CD4-positive, alpha-beta T cell treated with Interleukin-15 for 4 hours (primary cell): ENCODE data around the gene SPATA3.

Experiments used
- DNase-seq: peaks from one replicate; pipeline ENCODE4 v3.0.0-alpha.2; 2020; ENCODE audit warnings: low spot score

Gene SPATA3

GRCh38 chr2:230968921-230969658 lies 26.8 kb upstream of the SPATA3 start:
- no peak for DNase-seq

DNA sequence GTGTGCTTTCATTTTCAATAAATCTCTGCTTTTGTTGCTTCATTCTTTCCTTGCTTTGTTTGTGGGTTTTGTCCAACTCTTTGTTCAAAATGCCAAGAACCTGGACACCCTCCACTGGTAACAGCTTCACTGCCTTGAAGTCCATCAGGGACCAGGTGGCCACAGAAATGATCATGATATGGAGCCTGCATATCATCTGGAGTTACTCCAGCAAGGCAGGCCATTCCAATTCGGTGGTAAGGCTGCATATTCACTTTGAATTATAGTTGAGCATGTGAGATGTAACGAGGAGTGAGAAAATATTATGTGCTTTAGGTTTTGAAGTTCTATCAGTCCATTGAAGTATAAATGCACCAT lies 26.3 kb upstream of the SPATA3 start:
- no peak for DNase-seq

DNA sequence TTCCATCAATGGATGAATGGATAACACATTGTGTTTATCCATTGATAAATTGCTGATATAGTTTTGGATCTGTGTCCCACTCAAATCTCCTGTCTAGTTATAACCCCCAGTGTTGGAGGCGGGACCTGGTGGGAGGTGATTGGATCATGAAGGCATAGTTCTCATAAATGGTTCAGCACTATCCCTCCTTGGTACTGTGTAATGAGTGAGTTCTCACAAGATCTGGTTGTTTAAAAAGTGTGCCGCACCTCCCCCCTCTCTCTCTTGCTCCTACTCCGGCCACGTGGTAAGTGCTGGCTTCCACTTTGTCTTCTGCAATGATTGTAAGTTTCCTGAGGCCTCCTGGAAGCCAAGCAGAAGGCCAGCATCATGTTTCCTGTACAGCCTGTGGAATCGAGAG lies 23.9 kb upstream of the SPATA3 start:
- no peak for DNase-seq

- peak; percentile 85 for DNase-seq
Observed at GRCh38 chr2:230974096-230974913, 21.6 kb upstream of the SPATA3 start.

- no peak for DNase-seq
Observed at GRCh38 chr2:230975927-230976326, 20.0 kb upstream of the SPATA3 start.

- no peak for DNase-seq
Observed at GRCh38 chr2:230976671-230977171, 19.2 kb upstream of the SPATA3 start.

DNA sequence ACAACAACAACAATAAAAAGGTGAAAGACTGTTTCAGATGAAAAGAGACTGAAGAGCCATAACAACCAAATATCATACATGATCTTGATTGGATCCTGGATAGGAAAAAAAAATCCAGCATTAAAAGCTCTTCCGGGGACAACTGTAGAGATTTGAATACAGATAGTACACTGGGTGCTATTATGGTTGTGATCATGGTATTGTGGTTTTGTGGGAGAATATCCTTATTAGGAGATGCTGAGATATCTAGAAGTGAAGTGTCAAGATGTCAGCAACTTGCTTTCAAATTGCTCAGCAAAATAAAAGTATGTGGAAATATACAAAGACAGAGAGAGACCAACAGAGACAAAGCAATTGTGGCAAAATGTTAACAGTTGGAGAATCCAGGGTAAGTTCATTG lies 15.5 kb upstream of the SPATA3 start:
- DNase-seq, result no peak

DNA sequence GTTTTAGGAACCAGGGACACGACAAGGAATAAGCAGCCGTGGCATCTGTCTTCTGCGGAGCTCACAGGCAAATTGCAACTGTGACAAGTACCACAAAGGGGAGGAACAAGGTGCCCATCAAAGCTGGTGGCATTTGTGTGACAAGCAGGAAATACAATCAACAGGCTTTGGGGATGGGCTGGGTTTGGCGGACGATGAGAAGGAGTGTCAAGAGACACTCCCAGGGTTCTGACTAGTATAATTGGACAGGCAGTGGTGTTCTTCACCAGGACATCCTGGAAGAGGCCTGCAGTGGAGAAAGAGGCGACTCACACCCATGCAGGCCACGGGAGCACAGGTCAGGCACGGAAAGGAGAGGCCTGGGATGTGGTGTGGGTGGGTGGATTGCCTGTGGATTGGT lies 14.2 kb upstream of the SPATA3 start:
- DNase-seq, result peak; percentile 33

DNA sequence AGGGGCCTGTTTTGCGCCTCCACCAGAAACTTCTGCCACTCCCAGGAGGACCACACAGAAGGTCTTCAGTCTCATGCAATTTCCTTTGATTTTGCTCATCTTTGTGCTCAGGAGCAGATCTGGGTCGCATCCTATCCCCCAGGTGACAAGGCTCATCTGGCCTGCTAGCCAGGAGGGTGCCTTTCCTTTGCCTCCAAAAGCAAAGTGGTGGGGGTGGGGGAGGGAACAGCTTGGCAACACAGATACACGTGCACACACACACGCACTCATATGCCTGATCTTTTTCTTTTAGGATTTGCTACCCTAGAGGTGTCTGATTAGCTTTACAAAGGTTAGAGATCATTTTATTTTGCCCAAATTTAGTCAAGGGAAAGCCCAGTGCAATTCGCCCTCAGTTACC lies 13.8 kb upstream of the SPATA3 start:
- DNase-seq, result no peak

GRCh38 chr2:230982528-230982927 lies 13.4 kb upstream of the SPATA3 start:
- DNase-seq, result no peak

DNA sequence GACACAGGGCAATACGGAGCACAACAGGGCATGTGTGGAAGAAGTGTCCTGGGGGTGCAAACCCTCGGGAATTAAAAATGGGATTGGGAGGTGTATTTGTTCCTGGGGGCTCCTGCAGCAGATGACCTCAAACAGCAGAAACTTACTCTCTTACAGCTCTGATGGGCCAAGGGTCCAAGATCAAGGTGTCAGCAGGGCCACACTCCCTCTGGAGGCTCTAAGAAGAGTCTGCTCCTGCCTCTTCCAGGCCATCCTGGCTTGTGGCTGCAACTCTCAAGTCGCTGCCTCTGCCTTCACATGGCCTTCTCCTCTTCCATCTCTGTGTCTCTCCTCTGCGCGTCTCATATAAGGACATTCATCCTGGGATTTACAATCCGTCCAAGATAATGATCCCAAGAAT lies 12.4 kb upstream of the SPATA3 start:
- no peak for DNase-seq

GRCh38 chr2:230984393-230985220 lies 11.3 kb upstream of the SPATA3 start:
- DNase-seq, result no peak

DNA sequence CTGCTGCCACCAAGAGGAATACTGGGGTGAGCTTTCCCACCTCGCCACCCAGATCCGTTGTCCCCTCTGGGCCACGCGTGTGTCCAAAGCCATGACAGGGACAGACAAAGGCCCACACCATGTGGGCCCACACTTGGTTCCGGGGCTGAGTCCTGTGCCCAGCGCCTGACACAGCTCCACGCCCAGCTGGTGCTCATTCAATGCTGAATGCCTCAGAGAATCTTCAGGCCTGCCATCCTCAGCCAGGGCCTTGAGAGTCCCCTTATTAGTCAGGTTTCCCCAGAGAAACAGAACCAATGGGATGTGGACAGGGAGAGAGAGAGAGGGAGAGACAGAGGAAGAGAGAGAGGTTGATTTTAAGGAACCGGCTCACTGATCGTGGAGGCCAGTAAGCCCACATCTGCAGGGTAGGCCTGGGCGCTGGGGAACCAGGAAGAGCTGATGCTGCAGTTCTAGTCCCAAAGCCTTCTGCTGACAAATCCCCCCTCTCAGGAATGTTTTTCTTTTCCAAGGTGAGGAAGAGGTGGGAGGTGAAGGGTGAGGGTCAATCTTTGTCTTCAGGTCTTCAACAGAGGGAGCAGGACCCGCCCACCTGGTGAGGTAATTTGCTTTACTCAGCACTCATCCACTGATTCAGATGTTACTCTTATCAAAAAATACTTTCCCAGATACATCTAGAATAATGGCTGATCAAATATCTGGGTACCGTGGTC lies 10.2 kb upstream of the SPATA3 start:
- no peak for DNase-seq

- DNase-seq, result no peak
Observed at GRCh38 chr2:230986520-230987136, 9.3 kb upstream of the SPATA3 start.

DNA sequence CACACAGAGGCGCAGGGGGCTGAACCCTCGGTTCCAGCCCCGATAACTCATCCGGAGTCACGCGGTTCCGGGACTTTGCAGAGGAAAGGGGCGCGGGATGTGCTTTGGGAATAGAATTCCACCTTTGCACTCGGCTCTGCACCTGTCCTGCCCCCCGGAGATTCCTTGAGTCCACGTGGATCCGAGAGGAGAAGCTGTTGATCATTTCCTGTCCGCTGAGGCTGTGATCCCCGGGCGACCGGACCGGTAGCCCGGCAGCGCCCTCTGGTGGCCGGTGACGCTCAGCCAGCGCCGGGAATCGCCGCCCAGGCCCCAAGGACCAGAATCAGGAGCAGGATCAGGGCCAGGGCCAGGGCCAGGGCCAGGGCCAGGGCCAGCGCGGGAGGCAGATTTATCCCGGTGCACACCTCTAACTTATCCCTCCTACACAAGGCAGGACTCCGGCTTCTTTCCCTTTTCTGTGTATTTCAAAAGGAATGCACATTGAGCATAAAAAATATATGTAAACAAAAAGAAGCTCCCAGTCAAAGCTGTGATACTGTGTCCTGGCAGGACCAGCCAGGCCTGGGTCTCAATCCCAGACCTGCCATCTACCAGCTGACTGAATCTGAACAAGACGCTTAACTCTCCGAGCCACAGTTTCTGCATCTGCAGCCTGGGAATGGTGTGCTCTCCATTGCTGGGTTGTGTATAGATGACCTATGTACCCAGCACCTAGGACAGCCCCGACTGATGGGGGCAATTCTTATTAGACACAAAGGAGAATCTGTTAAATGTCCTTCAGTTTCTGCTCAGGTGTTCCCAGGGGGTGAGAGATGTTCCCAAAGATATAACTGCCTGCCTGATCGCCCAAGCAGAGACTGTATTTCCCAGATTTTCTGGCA lies 8.5 kb upstream of the SPATA3 start:
- peak; percentile 69 for DNase-seq

GRCh38 chr2:230989731-230990130 lies 6.2 kb upstream of the SPATA3 start:
- no peak for DNase-seq

DNA sequence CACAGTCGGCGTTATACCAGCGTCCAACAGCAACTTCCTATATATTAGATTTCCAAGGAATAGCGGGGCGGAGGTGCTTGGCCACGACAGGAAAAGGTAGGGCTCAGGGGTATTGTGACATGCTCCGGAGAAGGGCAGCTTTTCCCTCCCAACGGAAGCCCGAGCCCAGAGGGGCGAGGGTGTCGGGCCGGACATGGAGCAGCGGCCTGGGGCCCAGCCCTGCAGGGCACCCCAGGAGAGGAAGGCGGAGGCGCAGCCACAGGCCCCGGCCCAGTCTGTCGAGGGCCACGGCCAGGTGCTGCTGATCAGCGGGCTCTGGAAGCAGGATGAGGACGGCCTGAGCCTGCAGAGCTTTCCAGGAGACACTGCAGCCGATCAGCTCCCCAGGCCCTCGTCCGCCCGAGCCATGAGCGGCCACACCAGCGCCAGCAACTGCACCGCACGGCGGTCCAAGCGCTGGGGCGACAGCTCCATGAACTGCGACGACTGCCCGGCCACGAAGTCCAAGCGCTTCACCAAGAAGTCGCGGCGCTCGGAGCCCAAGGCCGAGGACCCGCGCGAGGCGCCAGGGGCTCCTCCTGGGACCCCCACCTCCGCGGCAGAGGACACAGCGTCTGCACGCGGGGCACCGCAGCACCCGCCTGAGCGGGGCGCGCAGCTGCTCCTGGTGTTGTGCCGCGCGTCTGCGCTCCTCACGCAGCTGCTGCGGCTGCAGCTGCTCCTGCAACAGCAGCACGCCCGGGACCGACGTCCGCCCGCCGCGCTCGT lies 5.6 kb upstream of the SPATA3 start:
- DNase-seq, result no peak

DNA sequence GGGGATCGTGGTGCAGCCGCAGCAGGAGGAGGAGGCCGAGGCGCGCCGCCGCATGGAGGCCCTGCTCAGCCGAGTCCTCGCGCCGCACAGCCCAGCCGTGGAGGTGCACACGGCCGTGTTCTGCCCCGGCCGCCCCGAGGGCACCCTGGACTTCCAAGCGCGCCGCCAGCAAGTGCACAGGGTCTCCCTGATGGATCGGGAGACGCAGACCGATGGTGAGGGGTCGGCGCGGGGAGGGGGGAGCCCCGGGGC lies 5.1 kb upstream of the SPATA3 start:
- DNase-seq, result no peak

- no peak for DNase-seq
Observed at GRCh38 chr2:230991598-230991997, 4.3 kb upstream of the SPATA3 start.

DNA sequence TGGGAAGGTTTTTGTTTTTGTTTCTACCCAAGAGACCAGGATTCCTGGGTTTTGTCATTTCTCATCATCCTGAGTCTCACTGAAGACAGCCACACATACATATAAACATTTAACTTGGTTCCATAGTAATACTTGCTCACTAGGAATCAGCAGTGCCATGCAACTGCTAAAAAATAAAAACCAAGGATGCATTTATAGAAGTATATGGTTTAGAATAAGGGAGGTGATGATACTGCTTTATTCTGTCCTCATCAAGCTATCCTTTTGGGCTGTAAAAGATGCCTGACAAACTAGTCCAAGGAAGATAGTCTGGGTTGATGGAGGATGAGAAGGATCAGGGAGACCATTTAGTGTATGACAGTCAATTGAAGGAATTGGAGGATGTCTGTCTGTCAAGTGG lies 740 bp downstream of the SPATA3 start:
- DNase-seq, result no peak
